ENCODE data around the gene GDAP2. TPM values are rescaled to one million over a fixed set of nuclear protein-coding genes. Genes with fewer than 3 reads are reported as not detected.
"Not testable (repeated sequence)": the region's sequence is repeated elsewhere in the genome, so short reads cannot be mapped to it uniquely, and the experiment has no call there.

GDAP2 gene
- total and polyA plus RNA-seq, 8 donors: 3.5 to 51.4 (median 24.1) TPM

GRCh38 chr1:117857418-117857817 is 72.0 kb downstream of the GDAP2 start:
- peak in 1 of 2 donors; percentile 20 for DNase-seq
- WGBS, 5 donors: 36 to 52% (median 43%) methylated on average over 3 of the region's 3 CpGs
- peaks cover 0 to 31% (median 4%) of the 10 kb centered on the region in 4 donors for H3K4me1 ChIP-seq
- H3K36me3 ChIP-seq: peaks cover 0 to 6% (median under 1%) of the 10 kb centered on the region in 4 donors
- H3K27me3 ChIP-seq: no peaks in the 10 kb centered on the region
- no peaks in the 10 kb centered on the region for H3K9me3 ChIP-seq
- no peak overlapping the region for H3K4me3 ChIP-seq
- TF ChIP-seq CTCF (IDR thresholded peaks at IDR 0.05) (no peak), EP300 (IDR thresholded peaks at IDR 0.05) (no peak), POLR2A (IDR thresholded peaks at IDR 0.05) (no peak), POLR2AphosphoS5 (IDR thresholded peaks at IDR 0.05) (peak in 2 of 3 donors; percentile 65 to 68)
- no peak overlapping the region for H3K27ac ChIP-seq
- intact Hi-C loops (cut with DNase I; ENCODE audit: low total_unique reads): no loop called here

- intact Hi-C loops (cut with DNase I; ENCODE audit: low total_unique reads): no loop called here
- TF ChIP-seq CTCF (IDR thresholded peaks at IDR 0.05) (no peak), POLR2A (IDR thresholded peaks at IDR 0.05) (no peak), EP300 (IDR thresholded peaks at IDR 0.05) (no peak)
- no peaks in the 10 kb centered on the region for H3K9me3 ChIP-seq
- H3K4me1 ChIP-seq: peaks cover 0 to 15% (median 0%) of the 10 kb centered on the region in 4 donors
- WGBS, 5 donors: 76 to 97% (median 87%) methylated on average over 1 of the region's 1 CpG
- no peak for DNase-seq
- H3K27me3 ChIP-seq: no peaks in the 10 kb centered on the region
- no peak overlapping the region for H3K4me3 ChIP-seq
- no peak overlapping the region for H3K27ac ChIP-seq
- no peaks in the 10 kb centered on the region for H3K36me3 ChIP-seq
These were observed 76.4 kb downstream of the GDAP2 start for GRCh38 chr1:117852853-117853553.

GRCh38 chr1:117851687-117852086 is 77.7 kb downstream of the GDAP2 start:
- H3K9me3 ChIP-seq: no peaks in the 10 kb centered on the region
- no peaks in the 10 kb centered on the region for H3K27me3 ChIP-seq
- DNase-seq: no peak
- no peak overlapping the region for H3K4me3 ChIP-seq
- peaks cover 0 to 12% (median 0%) of the 10 kb centered on the region in 4 donors for H3K4me1 ChIP-seq
- WGBS, 5 donors: 32 to 59% (median 46%) methylated on average over 2 of the region's 2 CpGs
- H3K36me3 ChIP-seq: no peaks in the 10 kb centered on the region
- intact Hi-C loops (cut with DNase I; ENCODE audit: low total_unique reads): no loop called here
- TF ChIP-seq POLR2AphosphoS5 (IDR thresholded peaks at IDR 0.05) (no peak), EP300 (IDR thresholded peaks at IDR 0.05) (no peak), CTCF (IDR thresholded peaks at IDR 0.05) (no peak), POLR2A (IDR thresholded peaks at IDR 0.05) (no peak)
- no peak overlapping the region for H3K27ac ChIP-seq

- WGBS, 5 donors: 68 to 82% (median 81%) methylated on average over 7 of the region's 7 CpGs
- H3K9me3 ChIP-seq: peaks cover 0 to 15% (median 7%) of the 10 kb centered on the region in 4 donors
- no peak for TF ChIP-seq POLR2AphosphoS5 (IDR thresholded peaks at IDR 0.05)
- TF ChIP-seq CTCF (IDR thresholded peaks at IDR 0.05): no peak
- TF ChIP-seq EP300 (IDR thresholded peaks at IDR 0.05): no peak
- no peak for TF ChIP-seq POLR2A (IDR thresholded peaks at IDR 0.05)
- no peak overlapping the region for H3K4me3 ChIP-seq
- H3K27me3 ChIP-seq: no peaks in the 10 kb centered on the region
- no peak overlapping the region for H3K27ac ChIP-seq
- DNase-seq: no peak
- intact Hi-C loops (cut with DNase I; ENCODE audit: low total_unique reads): no loop called here
- H3K36me3 ChIP-seq: peaks cover 0 to 3% (median 0%) of the 10 kb centered on the region in 4 donors
- H3K4me1 ChIP-seq: peaks cover 0 to 7% (median 0%) of the 10 kb centered on the region in 4 donors
These were observed 82.6 kb downstream of the GDAP2 start for GRCh38 chr1:117846674-117847425.

- H3K4me1 ChIP-seq; H3K27me3 ChIP-seq; H3K27ac ChIP-seq; H3K4me3 ChIP-seq; intact Hi-C loops (cut with DNase I; ENCODE audit: low total_unique reads); H3K36me3 ChIP-seq; DNase-seq: not testable (repeated sequence)
- peaks cover 0 to 15% (median 7%) of the 10 kb centered on the region in 4 donors for H3K9me3 ChIP-seq
These were observed 84.9 kb downstream of the GDAP2 start for GRCh38 chr1:117844478-117844877.

All from stomach (tissue), 9 donors.